ENCODE results near the gene SPTB.

SPTB gene

GRCh38 chr14:64702493-64703394 lies 177.0 kb downstream of the SPTB start:
- peaks cover 75% of the 10 kb centered on the region for H3K27me3 Mint-ChIP-seq (ENCODE audit: low read depth)
- no peaks in the 10 kb centered on the region for H3K9me3 Mint-ChIP-seq
- no peak for DNase-seq (ENCODE audit: low spot score)
- H3K4me3 Mint-ChIP-seq: peak overlapping the region; percentile 73
- H3K36me3 Mint-ChIP-seq (ENCODE audit: low read depth): peaks cover 3% of the 10 kb centered on the region
- no peak overlapping the region for H3K27ac Mint-ChIP-seq
- peaks cover 46% of the 10 kb centered on the region for H3K4me1 Mint-ChIP-seq (ENCODE audit: low read depth)

GRCh38 chr14:64701660-64702059 lies 178.0 kb downstream of the SPTB start:
- peaks cover 3% of the 10 kb centered on the region for H3K36me3 Mint-ChIP-seq (ENCODE audit: low read depth)
- peaks cover 39% of the 10 kb centered on the region for H3K4me1 Mint-ChIP-seq (ENCODE audit: low read depth)
- no peak overlapping the region for H3K4me3 Mint-ChIP-seq
- no peaks in the 10 kb centered on the region for H3K9me3 Mint-ChIP-seq
- H3K27me3 Mint-ChIP-seq (ENCODE audit: low read depth): peaks cover 74% of the 10 kb centered on the region
- no peak for DNase-seq (ENCODE audit: low spot score)
- no peak overlapping the region for H3K27ac Mint-ChIP-seq

GRCh38 chr14:64700894-64701293 lies 178.8 kb downstream of the SPTB start:
- H3K9me3 Mint-ChIP-seq: no peaks in the 10 kb centered on the region
- no peak overlapping the region for H3K27ac Mint-ChIP-seq
- DNase-seq (ENCODE audit: low spot score): no peak
- peaks cover 2% of the 10 kb centered on the region for H3K36me3 Mint-ChIP-seq (ENCODE audit: low read depth)
- H3K27me3 Mint-ChIP-seq (ENCODE audit: low read depth): peaks cover 71% of the 10 kb centered on the region
- H3K4me1 Mint-ChIP-seq (ENCODE audit: low read depth): peaks cover 39% of the 10 kb centered on the region
- no peak overlapping the region for H3K4me3 Mint-ChIP-seq

GRCh38 chr14:64700290-64700689 lies 179.4 kb downstream of the SPTB start:
- H3K27me3 Mint-ChIP-seq (ENCODE audit: low read depth): peaks cover 65% of the 10 kb centered on the region
- H3K9me3 Mint-ChIP-seq: no peaks in the 10 kb centered on the region
- no peaks in the 10 kb centered on the region for H3K36me3 Mint-ChIP-seq (ENCODE audit: low read depth)
- DNase-seq (ENCODE audit: low spot score): no peak
- H3K4me1 Mint-ChIP-seq (ENCODE audit: low read depth): peaks cover 35% of the 10 kb centered on the region
- peak overlapping the region; percentile 12 for H3K4me3 Mint-ChIP-seq
- no peak overlapping the region for H3K27ac Mint-ChIP-seq

- Mint-ChIP-seq H3K27ac (peak overlapping the region; percentile 41), H3K4me3 (peak overlapping the region; percentile 27), H3K27me3 (ENCODE audit: low read depth) (peaks cover 74% of the 10 kb centered on the region), H3K4me1 (ENCODE audit: low read depth) (peaks cover 36% of the 10 kb centered on the region), H3K9me3 (no peaks in the 10 kb centered on the region), H3K36me3 (ENCODE audit: low read depth) (no peaks in the 10 kb centered on the region)
- no peak for DNase-seq (ENCODE audit: low spot score)
These were observed 180.8 kb downstream of the SPTB start for GRCh38 chr14:64698903-64699302.

- DNase-seq (ENCODE audit: low spot score): no peak
- no peak overlapping the region for H3K4me3 Mint-ChIP-seq
- H3K27ac Mint-ChIP-seq: no peak overlapping the region
- peaks cover 25% of the 10 kb centered on the region for H3K4me1 Mint-ChIP-seq (ENCODE audit: low read depth)
- H3K36me3 Mint-ChIP-seq (ENCODE audit: low read depth): no peaks in the 10 kb centered on the region
- no peaks in the 10 kb centered on the region for H3K9me3 Mint-ChIP-seq
- peaks cover 62% of the 10 kb centered on the region for H3K27me3 Mint-ChIP-seq (ENCODE audit: low read depth)
These were observed 183.3 kb downstream of the SPTB start for GRCh38 chr14:64696355-64696857.

All from T-helper 2 cell treated with Interferon-gamma antibody and Interleukin-4, amounts not matched to agents 5 μg/mL and 100 μg/mL, for 36 hours (primary cell).